ENCODE measurements around the gene OBP2A.
A peak's percentile ranks its signal among the peaks of the same experiment; 100 is the strongest.

The OBP2A gene

GRCh38 chr9:135596211-135596610 lies 50.3 kb downstream of the OBP2A start:
- peak overlapping the region; percentile 33 for H3K4me2 ChIP-seq
- no peaks in the 10 kb centered on the region for H4K20me1 ChIP-seq
- H3K27ac ChIP-seq, result no peak overlapping the region
- no peak for TF ChIP-seq Cebpa-rat (IDR thresholded peaks at IDR 0.05)
- H3K36me3 ChIP-seq, result no peaks in the 10 kb centered on the region
- H3K4me3 ChIP-seq, result no peak overlapping the region
- no peaks in the 10 kb centered on the region for H3K27me3 ChIP-seq
- peaks cover 16% of the 10 kb centered on the region for H3K4me1 ChIP-seq
- H3K9ac ChIP-seq, result no peak overlapping the region
- no peaks in the 10 kb centered on the region for H3K9me3 ChIP-seq

Measured in BLaER1 (cell line).